ENCODE measurements around the gene SRGAP3. TPM values are rescaled to one million over a fixed set of nuclear protein-coding genes. Genes with fewer than 3 reads are reported as not detected.

Gene SRGAP3
- total and polyA plus RNA-seq, 10 of the 15 experiments (the other 5 are each of a cell fraction or from before 2014, with no cell fraction given): 0.32 to 1.7 (median 0.99) TPM

- POLR2A ChIA-PET: interaction anchor here (0.6 kb wide), 1 partner anchor 37 kb away, joined by 6 read pairs; no protein-coding TSS in a partner anchor
- no peak for DNase-seq (ENCODE audit: low read depth, low spot score)
- 72% methylated on average over 17 of the region's 17 CpGs for WGBS (ENCODE audit: insufficient coverage, insufficient replicate concordance, low lambda C conversion rate, missing lambda C conversion rate)
- Histone ChIP-seq H3K36me3 (ENCODE audit: control insufficient read depth in 2 of 2, insufficient read depth in 2 of 2, low read length in 1 of 2) (no peaks in the 10 kb centered on the region), H3K27me3 (replicated peaks in 1 of 2; ENCODE audit: control insufficient read depth in 2 of 2, insufficient read depth in 2 of 2, low read length in 1 of 2) (no peaks in the 10 kb centered on the region), H3K4me1 (ENCODE audit: control insufficient read depth, insufficient read depth, low read length) (peaks cover 9% of the 10 kb centered on the region), H3K4me3 (no peak overlapping the region), H3K9ac (ENCODE audit: control insufficient read depth, insufficient read depth, low read length) (no peak overlapping the region), H4K20me1 (ENCODE audit: control insufficient read depth, insufficient read depth) (no peaks in the 10 kb centered on the region), H3K4me2 (ENCODE audit: control insufficient read depth, insufficient read depth) (no peak overlapping the region), H2AFZ (ENCODE audit: control insufficient read depth, low read depth, low read length) (no peak overlapping the region), H3K9me3 (replicated peaks; ENCODE audit: control insufficient read depth, insufficient read depth, low read length) (no peaks in the 10 kb centered on the region; the same call in 2 of the 3 replicates), H3K27ac (ENCODE audit: control insufficient read depth, insufficient read depth) (no peak overlapping the region), H3K79me2 (ENCODE audit: control insufficient read depth, insufficient read depth, low read length) (no peaks in the 10 kb centered on the region)
- in situ Hi-C loops (cut with MboI) (no loop called here), intact Hi-C loops (cut with micrococcal nuclease; ENCODE audit: unreplicated experiment) (no loop called here)
- ATAC-seq: no peak
- RAD21 ChIA-PET (ENCODE audit: unreplicated experiment): no interaction called here
- FAIRE-seq: no peak
- SMC1A ChIA-PET (ENCODE audit: uncharacterized antibody, unreplicated experiment): no interaction called here
- CTCF ChIA-PET: no interaction called here
- BruUV-seq (replicated peaks): no TSS peak
- no peak for TF ChIP-seq TBL1XR1 (IDR thresholded peaks at IDR 0.05; ENCODE audit: low read depth, low read length)
- no peak for TF ChIP-seq MEF2A (IDR thresholded peaks at IDR 0.05; ENCODE audit: insufficient read depth, low read depth, low read length)
- no peak for TF ChIP-seq GABPA (IDR thresholded peaks at IDR 0.05; ENCODE audit: low read depth)
These were observed 45.0 kb downstream of the SRGAP3 start for GRCh38 chr3:9204253-9204992.

- no TSS peak for BruUV-seq (replicated peaks)
- FAIRE-seq (no peak), ATAC-seq (no peak), DNase-seq (ENCODE audit: low read depth, low spot score) (no peak)
- no peak overlapping the region for H2AFZ ChIP-seq (ENCODE audit: control insufficient read depth, low read depth, low read length)
- no peaks in the 10 kb centered on the region for H3K79me2 ChIP-seq (ENCODE audit: control insufficient read depth, insufficient read depth, low read length)
- H4K20me1 ChIP-seq (ENCODE audit: control insufficient read depth, insufficient read depth): no peaks in the 10 kb centered on the region
- CTCF ChIA-PET: no interaction called here
- WGBS (ENCODE audit: insufficient coverage, insufficient replicate concordance, low lambda C conversion rate, missing lambda C conversion rate): 33% methylated on average over 2 of the region's 2 CpGs
- H3K9ac ChIP-seq (ENCODE audit: control insufficient read depth, insufficient read depth, low read length): no peak overlapping the region
- peaks cover 9% of the 10 kb centered on the region for H3K4me1 ChIP-seq (ENCODE audit: control insufficient read depth, insufficient read depth, low read length)
- no peak overlapping the region for H3K4me2 ChIP-seq (ENCODE audit: control insufficient read depth, insufficient read depth)
- SMC1A ChIA-PET (ENCODE audit: uncharacterized antibody, unreplicated experiment): no interaction called here
- no peak overlapping the region for H3K4me3 ChIP-seq
- in situ Hi-C loops (cut with MboI): no loop called here
- POLR2A ChIA-PET: no interaction called here
- intact Hi-C loops (cut with micrococcal nuclease; ENCODE audit: unreplicated experiment): no loop called here
- RAD21 ChIA-PET (ENCODE audit: unreplicated experiment): no interaction called here
- H3K27ac ChIP-seq (ENCODE audit: control insufficient read depth, insufficient read depth): no peak overlapping the region
- H3K36me3 ChIP-seq (ENCODE audit: control insufficient read depth in 2 of 2, insufficient read depth in 2 of 2, low read length in 1 of 2): no peaks in the 10 kb centered on the region
- no peaks in the 10 kb centered on the region for H3K9me3 ChIP-seq (replicated peaks; ENCODE audit: control insufficient read depth, insufficient read depth, low read length)
- no peaks in the 10 kb centered on the region for H3K27me3 ChIP-seq (replicated peaks in 1 of 2; ENCODE audit: control insufficient read depth in 2 of 2, insufficient read depth in 2 of 2, low read length in 1 of 2)
- TF ChIP-seq PKNOX1 (IDR thresholded peaks at IDR 0.05): no peak
- TF ChIP-seq SIN3A (IDR thresholded peaks at IDR 0.05; ENCODE audit: low read depth, low read length): no peak
- no peak for TF ChIP-seq DPF2 (IDR thresholded peaks at IDR 0.05)
- TF ChIP-seq ESRRA (IDR thresholded peaks at IDR 0.05; ENCODE audit: low read length): no peak
- TF ChIP-seq E4F1 (IDR thresholded peaks at IDR 0.05; ENCODE audit: borderline replicate concordance, partially characterized antibody): no peak
- no peak for TF ChIP-seq JUNB (IDR thresholded peaks at IDR 0.05)
- TF ChIP-seq NFXL1 (IDR thresholded peaks at IDR 0.05; ENCODE audit: borderline replicate concordance): no peak
- TF ChIP-seq RAD51 (IDR thresholded peaks at IDR 0.05): no peak
- no peak for TF ChIP-seq ZNF24 (IDR thresholded peaks at IDR 0.05)
- no peak for TF ChIP-seq RB1 (IDR thresholded peaks at IDR 0.05; ENCODE audit: borderline replicate concordance)
- TF ChIP-seq RELB (IDR thresholded peaks at IDR 0.05; ENCODE audit: low read depth): no peak
These were observed 46.1 kb downstream of the SRGAP3 start for GRCh38 chr3:9203317-9203716.
